OCI-LY7 (cell line): ENCODE measurements around the gene LAMA1. TPM values are rescaled to one million over a fixed set of nuclear protein-coding genes. Genes with fewer than 3 reads are reported as not detected.

Experiments used
- BruUV-seq: library from RNA; stranded (reverse); fragments of 400-500 nt; replicated peaks from 2 replicates; lab custom pipeline; 2021; lab: Mats Ljungman, UMichigan
- CTCF ChIA-PET: fragments of 300-600 bp; sonication (Branson Sonifier 250); formaldehyde crosslinking; loops from one replicate; lab custom pipeline; 2022; ENCODE audit warnings: antibody characterized with exemption; ENCODE audit not compliant: unreplicated experiment; lab: Charles Lee
- POLR2A ChIA-PET: fragments of 300-600 bp; sonication (Branson Sonifier 250); formaldehyde crosslinking; loops from one replicate; lab custom pipeline; 2022; ENCODE audit warnings: antibody characterized with exemption; lab: Charles Lee
- DNase-seq: peaks from one replicate; pipeline ENCODE4 v3.0.0-alpha.2; 2015; ENCODE audit warnings: low spot score
- H2AFZ ChIP-seq: fragments of 200-600 bp; sonication (generic), shearing (Covaris generic); 2 replicates; pipeline ENCODE4 v1.6.1; 2014; ENCODE audit warnings: mild to moderate bottlenecking, antibody characterized with exemption, low read length, moderate library complexity
- H3K27ac ChIP-seq: fragments of 200-600 bp; sonication (generic); 2 replicates; pipeline ENCODE4 v1.5.1; 2014; ENCODE audit warnings: mixed run types, low read depth, mild to moderate bottlenecking, moderate library complexity, low read length, inconsistent platforms; ENCODE audit not compliant: poor library complexity, severe bottlenecking
- H3K36me3 ChIP-seq: fragments of 200-600 bp; sonication (generic); 2 replicates; pipeline ENCODE4 v1.6.1; 2014; ENCODE audit warnings: mild to moderate bottlenecking, antibody characterized with exemption, low read length, moderate library complexity, mixed read lengths; ENCODE audit not compliant: insufficient read depth
- H3K4me1 ChIP-seq: fragments of 200-600 bp; sonication (generic); 2 replicates; pipeline ENCODE4 v1.5.1; 2014; ENCODE audit warnings: mild to moderate bottlenecking, low read length; ENCODE audit not compliant: insufficient read depth, poor library complexity, severe bottlenecking
- H3K4me2 ChIP-seq: fragments of 200-600 bp; sonication (generic); 2 replicates; pipeline ENCODE4 v1.6.1; 2014; ENCODE audit warnings: mild to moderate bottlenecking, low read length
- H3K4me3 ChIP-seq: fragments of 200-600 bp; sonication (generic); 2 replicates; pipeline ENCODE4 v1.5.1; 2014; ENCODE audit warnings: mild to moderate bottlenecking, low read depth, low read length; ENCODE audit not compliant: poor library complexity, severe bottlenecking
- H3K79me2 ChIP-seq: fragments of 200-600 bp; sonication (generic); 2 replicates; pipeline ENCODE4 v1.6.1; 2016; ENCODE audit warnings: low read depth, mild to moderate bottlenecking, low read length, moderate library complexity, mixed read lengths; ENCODE audit not compliant: insufficient read depth
- H3K9me2 ChIP-seq: fragments of 200-600 bp; sonication (generic); 2 replicates; pipeline ENCODE4 v1.6.1; 2016; ENCODE audit warnings: mild to moderate bottlenecking, low read length, mixed read lengths; ENCODE audit not compliant: insufficient read depth
- H3K9me3 ChIP-seq: fragments of 200-600 bp; sonication (generic); 2 replicates; pipeline ENCODE4 v1.6.1; 2014; ENCODE audit warnings: mild to moderate bottlenecking, mixed run types, low read length, mixed read lengths
- H4K20me1 ChIP-seq: fragments of 200-600 bp; sonication (generic); 2 replicates; pipeline ENCODE4 v1.6.1; 2014; ENCODE audit warnings: mild to moderate bottlenecking, antibody characterized with exemption, low read length, moderate library complexity, mixed read lengths; ENCODE audit not compliant: insufficient read depth
- CTCF ChIP-seq: fragments of 200-600 bp; sonication (generic); conservative IDR thresholded peaks from 2 replicates; pipeline ENCODE4 v1.5.1; 2014; ENCODE audit warnings: mild to moderate bottlenecking, antibody characterized with exemption, low read length, moderate library complexity, mixed read lengths
- EZH2phosphoT487 ChIP-seq: fragments of 200-600 bp; sonication (generic); IDR thresholded peaks from 2 replicates; pipeline ENCODE4 v1.6.1; 2018; ENCODE audit warnings: low read depth, borderline replicate concordance, mild to moderate bottlenecking, mixed run types, antibody characterized with exemption, low read length, moderate library complexity, mixed read lengths
- intact Hi-C: fragments of 100-400 bp; cut with micrococcal nuclease; formaldehyde crosslinking; loops from one replicate; pipeline ENCODE4 v1.10.0; 2022; ENCODE audit not compliant: unreplicated experiment
- total RNA-seq, 2 experiments: library from RNA; depleted of rRNA in 1 of 2; stranded (reverse); fragments of >200 nt in 1 of 2; shearing (Covaris generic) in 1 of 2; gene quantifications; 2 replicates each; pipeline ENCODE4 v1.2.3, GENCODE V29; 2014 to 2022

The LAMA1 gene
- total RNA-seq, 2 experiments from 2014 or later: not detected

- POLR2A ChIA-PET: interaction anchor here (0.6 kb wide), 1 partner anchor 1370 kb away, joined by 3 read pairs; no protein-coding TSS in a partner anchor
- no peaks in the 10 kb centered on the region for H4K20me1 ChIP-seq
- no peak for DNase-seq
- no peaks in the 10 kb centered on the region for H3K36me3 ChIP-seq
- CTCF ChIA-PET: no interaction called here
- no peaks in the 10 kb centered on the region for H3K4me1 ChIP-seq
- H3K9me3 ChIP-seq: no peaks in the 10 kb centered on the region
- no peaks in the 10 kb centered on the region for H3K79me2 ChIP-seq
- intact Hi-C loops: no loop called here
- BruUV-seq: no TSS peak
- no peak overlapping the region for H3K4me3 ChIP-seq
- no peak for TF ChIP-seq CTCF
- no peak for TF ChIP-seq EZH2phosphoT487
- H3K27ac ChIP-seq: no peak overlapping the region
- H3K9me2 ChIP-seq: no peaks in the 10 kb centered on the region
- no peak overlapping the region for H3K4me2 ChIP-seq
- no peak overlapping the region for H2AFZ ChIP-seq
Measured at GRCh38 chr18:6947338-6948030, 170.1 kb downstream of the LAMA1 start.

- Histone ChIP-seq H3K4me1 (no peaks in the 10 kb centered on the region), H3K9me3 (no peaks in the 10 kb centered on the region), H3K36me3 (no peaks in the 10 kb centered on the region), H3K79me2 (no peaks in the 10 kb centered on the region), H3K9me2 (no peaks in the 10 kb centered on the region), H2AFZ (no peak overlapping the region), H3K27ac (no peak overlapping the region), H3K4me3 (no peak overlapping the region), H3K4me2 (no peak overlapping the region), H4K20me1 (no peaks in the 10 kb centered on the region)
- no TSS peak for BruUV-seq
- ChIA-PET CTCF (no interaction called here), POLR2A (interaction anchor here (0.5 kb wide), 1 partner anchor 1200 kb away, joined by 3 read pairs; no protein-coding TSS in a partner anchor)
- TF ChIP-seq EZH2phosphoT487 (no peak), CTCF (no peak)
- no peak for DNase-seq
- intact Hi-C loops: no loop called here
Measured at GRCh38 chr18:6943143-6943542, 174.5 kb downstream of the LAMA1 start.

- no peak overlapping the region for H3K27ac ChIP-seq
- intact Hi-C loops: no loop called here
- no peaks in the 10 kb centered on the region for H4K20me1 ChIP-seq
- no peaks in the 10 kb centered on the region for H3K79me2 ChIP-seq
- H2AFZ ChIP-seq: no peak overlapping the region
- H3K4me2 ChIP-seq: no peak overlapping the region
- no peak overlapping the region for H3K4me3 ChIP-seq
- ChIA-PET POLR2A (interaction anchor here (0.5 kb wide), 1 partner anchor 1200 kb away, joined by 3 read pairs; no protein-coding TSS in a partner anchor), CTCF (no interaction called here)
- no peak for DNase-seq
- no peaks in the 10 kb centered on the region for H3K4me1 ChIP-seq
- H3K9me2 ChIP-seq: no peaks in the 10 kb centered on the region
- no peaks in the 10 kb centered on the region for H3K36me3 ChIP-seq
- H3K9me3 ChIP-seq: no peaks in the 10 kb centered on the region
- BruUV-seq: no TSS peak
- TF ChIP-seq EZH2phosphoT487: no peak
- no peak for TF ChIP-seq CTCF
Measured at GRCh38 chr18:6942742-6943141, 174.9 kb downstream of the LAMA1 start.
